Natural killer cell (primary cell): Measurements from ENCODE around the gene P2RX7. TPM values are rescaled to one million over a fixed set of nuclear protein-coding genes. Genes with fewer than 3 reads are reported as not detected.

Experiments
- ATAC-seq, 3 donors: fragments of 150-1000 bp in 2 of 3; fragments of 200-7000 bp in 1 of 3; cut with Tn5 transposase; 1 replicate in 1 of 3; 2 replicates in 2 of 3; pipeline ENCODE4 v1.10.0; 2021; ENCODE audit warnings: mild to moderate bottlenecking in 2 of 3, moderate library complexity in 2 of 3
- DNase-seq, 2 donors: peaks; one replicate each; pipeline versions ENCODE4 v3.0.0 to v3.0.0-alpha.2; 2013 to 2021; ENCODE audit warnings: mixed read lengths in 1 of 2
- H3K27ac ChIP-seq: one replicate; pipeline ENCODE4 v1.5.1; 2013; ENCODE audit warnings: mild to moderate bottlenecking, low read length
- H3K27me3 ChIP-seq: one replicate; pipeline ENCODE4 v1.6.1; 2013; ENCODE audit warnings: low read length; ENCODE audit not compliant: control insufficient read depth, insufficient read depth
- H3K36me3 ChIP-seq: one replicate; pipeline ENCODE4 v1.6.1; 2013; ENCODE audit warnings: low read length; ENCODE audit not compliant: control insufficient read depth, insufficient read depth
- H3K4me1 ChIP-seq: one replicate; pipeline ENCODE4 v1.6.1; 2013; ENCODE audit warnings: low read length; ENCODE audit not compliant: control insufficient read depth, insufficient read depth
- H3K4me3 ChIP-seq: one replicate; pipeline ENCODE4 v1.5.1; 2013; ENCODE audit warnings: low read length
- H3K9me3 ChIP-seq: one replicate; pipeline ENCODE4 v1.6.1; 2013; ENCODE audit warnings: low read length; ENCODE audit not compliant: control insufficient read depth, insufficient read depth
- H3K27ac Mint-ChIP-seq, 2 donors: one replicate each; pipeline ENCODE4 v1.8.0; 2022; ENCODE audit warnings: mild to moderate bottlenecking in 2 of 2, mixed read lengths in 2 of 2, moderate library complexity in 1 of 2
- H3K27me3 Mint-ChIP-seq, 2 donors: one replicate each; pipeline ENCODE4 v1.8.0; 2022; ENCODE audit warnings: low read depth in 2 of 2, mixed read lengths in 2 of 2
- H3K36me3 Mint-ChIP-seq: one replicate; pipeline ENCODE4 v1.8.0; 2022; ENCODE audit warnings: mixed read lengths
- H3K4me1 Mint-ChIP-seq, 2 donors: one replicate each; pipeline ENCODE4 v1.8.0; 2022; ENCODE audit warnings: mixed read lengths in 2 of 2
- H3K4me3 Mint-ChIP-seq: one replicate; pipeline ENCODE4 v1.8.0; 2022; ENCODE audit warnings: mild to moderate bottlenecking, moderate library complexity, mixed read lengths
- H3K9me3 Mint-ChIP-seq, 2 donors: one replicate each; pipeline ENCODE4 v1.8.0; 2022; ENCODE audit warnings: mixed read lengths in 2 of 2
- WGBS: methylation state at CpG from one replicate; pipeline ENCODE4 v1.1.7; 2013; ENCODE audit warnings: missing lambda C conversion rate; ENCODE audit not compliant: insufficient coverage; 5-methylcytosine and 5-hydroxymethylcytosine counted together
- intact Hi-C: fragments of 100-400 bp; cut with micrococcal nuclease; formaldehyde crosslinking; loops from one replicate; pipeline ENCODE4 v1.14.2; 2022
- total RNA-seq, 4 donors: library from RNA; stranded (reverse); fragments of 120-200 nt in 1 of 4; gene quantifications; one replicate each; pipeline versions ENCODE4 v1.2.3 to v1.2.4, GENCODE V29; 2013 to 2022
- TF ChIP-seq, protein P1 (sequence below): fragments of 200-600 bp; IDR thresholded peaks from one replicate; pipeline ENCODE4 v1.8.0; 2022; ENCODE audit warnings: antibody characterized with exemption

Gene P2RX7
- total RNA-seq, 3 donors from 2014 or later (not counting 1 experiment from before 2014, with no cell fraction given) = 14.1 to 22.9 (median 16.7) TPM

DNA sequence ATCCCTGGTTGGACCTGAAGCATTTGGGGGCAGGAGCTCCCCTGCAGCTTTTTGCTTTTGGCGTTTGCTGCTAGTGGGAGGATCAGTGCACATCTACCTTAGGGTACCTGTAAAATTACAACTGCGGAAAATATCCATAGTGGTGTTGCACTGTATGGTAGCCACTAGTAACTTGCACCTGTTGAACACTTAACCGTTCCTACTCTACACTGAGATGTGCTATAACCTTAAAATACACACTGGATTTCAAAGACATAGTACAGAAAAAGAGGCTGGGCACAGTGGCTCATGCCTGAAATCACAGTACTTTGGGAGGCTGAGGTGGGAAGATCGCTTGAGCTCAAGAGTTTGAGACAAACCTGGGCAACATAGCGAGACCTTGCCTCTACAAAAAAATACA, 80.2 kb downstream of the P2RX7 start:
- no peak for DNase-seq
- Mint-ChIP-seq H3K9me3 (no peaks in the 10 kb centered on the region), H3K36me3 (no peaks in the 10 kb centered on the region), H3K4me1 (peaks cover 20% of the 10 kb centered on the region in 2 donors), H3K27ac (no peak overlapping the region), H3K4me3 (no peak overlapping the region), H3K27me3 (no peaks in the 10 kb centered on the region)
- no peak for ATAC-seq
- peaks cover 27% of the 10 kb centered on the region for H3K4me1 ChIP-seq
- TF ChIP-seq, protein P1, sequence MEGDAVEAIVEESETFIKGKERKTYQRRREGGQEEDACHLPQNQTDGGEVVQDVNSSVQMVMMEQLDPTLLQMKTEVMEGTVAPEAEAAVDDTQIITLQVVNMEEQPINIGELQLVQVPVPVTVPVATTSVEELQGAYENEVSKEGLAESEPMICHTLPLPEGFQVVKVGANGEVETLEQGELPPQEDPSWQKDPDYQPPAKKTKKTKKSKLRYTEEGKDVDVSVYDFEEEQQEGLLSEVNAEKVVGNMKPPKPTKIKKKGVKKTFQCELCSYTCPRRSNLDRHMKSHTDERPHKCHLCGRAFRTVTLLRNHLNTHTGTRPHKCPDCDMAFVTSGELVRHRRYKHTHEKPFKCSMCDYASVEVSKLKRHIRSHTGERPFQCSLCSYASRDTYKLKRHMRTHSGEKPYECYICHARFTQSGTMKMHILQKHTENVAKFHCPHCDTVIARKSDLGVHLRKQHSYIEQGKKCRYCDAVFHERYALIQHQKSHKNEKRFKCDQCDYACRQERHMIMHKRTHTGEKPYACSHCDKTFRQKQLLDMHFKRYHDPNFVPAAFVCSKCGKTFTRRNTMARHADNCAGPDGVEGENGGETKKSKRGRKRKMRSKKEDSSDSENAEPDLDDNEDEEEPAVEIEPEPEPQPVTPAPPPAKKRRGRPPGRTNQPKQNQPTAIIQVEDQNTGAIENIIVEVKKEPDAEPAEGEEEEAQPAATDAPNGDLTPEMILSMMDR = no peak
- no peaks in the 10 kb centered on the region for H3K9me3 ChIP-seq
- no peak overlapping the region for H3K4me3 ChIP-seq
- intact Hi-C loops = loop anchor here (5.0 kb wide), 1 partner anchor 84 kb away; the partner anchor contains the start of gene CAMKK2
- H3K27ac ChIP-seq = no peak overlapping the region
- H3K27me3 ChIP-seq = no peaks in the 10 kb centered on the region
- peaks cover 9% of the 10 kb centered on the region for H3K36me3 ChIP-seq
- WGBS = 98% methylated on average over 4 of the region's 5 CpGs

DNA sequence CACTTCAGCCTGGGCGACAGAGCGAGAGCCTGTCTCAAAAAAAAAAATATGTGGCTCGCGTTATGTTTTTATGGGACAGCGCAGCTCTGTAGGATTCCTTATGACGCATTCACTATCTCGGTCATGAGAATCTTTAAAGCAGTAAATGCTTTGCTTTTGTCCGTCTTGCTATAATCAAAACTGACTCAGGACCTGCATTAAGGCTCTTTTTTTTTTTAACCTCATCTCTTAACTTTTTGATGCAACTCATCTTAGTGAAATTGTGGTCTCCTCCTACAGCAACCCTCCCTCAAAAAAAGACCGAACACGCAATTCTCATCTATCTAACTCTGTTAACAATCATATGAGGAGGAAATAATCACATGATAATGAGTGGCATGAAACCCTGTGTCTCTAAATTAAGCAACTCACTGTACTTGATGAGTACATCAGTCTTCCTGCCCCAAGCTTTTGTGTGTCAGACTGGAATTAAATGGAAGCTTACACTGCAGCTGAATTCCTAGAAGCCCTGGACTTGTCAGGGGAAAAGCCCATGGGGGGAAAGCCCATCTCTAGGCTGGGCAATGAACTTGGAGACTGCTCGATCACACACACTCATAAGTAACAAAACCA, 81.6 kb downstream of the P2RX7 start:
- H3K4me1 Mint-ChIP-seq = peaks cover 19 to 20% of the 10 kb centered on the region in 2 donors
- peaks cover 9% of the 10 kb centered on the region for H3K36me3 ChIP-seq
- H3K27me3 Mint-ChIP-seq = no peaks in the 10 kb centered on the region
- H3K4me1 ChIP-seq = peaks cover 25% of the 10 kb centered on the region
- peak overlapping the region; percentile 46 for H3K27ac ChIP-seq
- no peak overlapping the region for H3K4me3 Mint-ChIP-seq
- TF ChIP-seq, protein P1 = no peak
- DNase-seq (peak in 1 of 2 donors; percentile 42), ATAC-seq (peak in 1 of 3 donors; percentile 19)
- 96% methylated on average over 8 of the region's 11 CpGs for WGBS
- H3K27me3 ChIP-seq = no peaks in the 10 kb centered on the region
- no peaks in the 10 kb centered on the region for H3K9me3 Mint-ChIP-seq
- peak overlapping the region; percentile 28 to 77 for H3K27ac Mint-ChIP-seq
- H3K36me3 Mint-ChIP-seq = no peaks in the 10 kb centered on the region
- H3K9me3 ChIP-seq = no peaks in the 10 kb centered on the region
- H3K4me3 ChIP-seq = no peak overlapping the region
- intact Hi-C loops = loop anchor here (5.0 kb wide), 1 partner anchor 83 kb away; the partner anchor contains the start of gene CAMKK2

DNA sequence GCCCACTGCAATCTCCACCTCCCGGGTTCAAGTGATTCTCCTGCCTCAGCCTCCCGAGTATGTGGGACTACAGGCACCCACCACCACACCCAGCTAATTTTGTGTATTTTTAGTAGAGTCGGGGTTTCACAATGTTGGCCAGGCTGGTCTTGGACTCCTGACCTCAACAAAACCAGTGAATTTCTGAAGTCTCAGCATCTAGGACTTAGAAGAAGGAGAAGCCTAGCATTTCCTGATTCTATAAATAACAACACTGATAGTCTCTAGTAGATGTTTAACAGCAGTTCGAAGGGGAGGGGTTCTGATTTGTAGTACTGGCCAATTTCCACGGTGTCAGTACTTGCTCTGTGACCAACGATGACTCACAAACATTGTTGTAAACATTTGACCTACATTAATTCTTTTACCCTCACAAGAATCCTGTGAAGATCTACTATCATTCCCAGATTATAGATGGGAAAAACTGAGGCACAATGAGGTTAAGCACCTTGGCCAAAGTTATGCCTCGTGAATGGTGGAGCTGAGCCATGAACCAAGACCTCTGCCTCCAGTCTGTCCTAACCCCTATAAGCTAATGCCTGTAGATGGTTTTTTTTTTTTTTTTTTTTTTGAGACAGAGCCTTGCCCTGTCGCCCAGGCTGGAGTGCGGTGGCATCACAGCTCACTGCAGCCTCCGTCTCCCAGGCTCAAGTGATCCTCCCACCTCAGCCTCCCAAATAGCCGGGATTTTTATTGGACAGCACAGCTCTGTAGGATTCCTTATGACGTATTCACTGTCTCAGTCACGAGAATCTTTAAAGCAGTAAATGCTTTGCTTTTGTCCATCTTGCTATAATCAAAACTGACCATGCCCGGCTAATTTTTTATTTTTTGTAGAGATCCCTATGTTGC, 82.4 kb downstream of the P2RX7 start:
- Histone ChIP-seq H3K27ac (peak overlapping the region; percentile 46), H3K4me3 (no peak overlapping the region), H3K36me3 (peaks cover 9% of the 10 kb centered on the region), H3K4me1 (peaks cover 20% of the 10 kb centered on the region), H3K27me3 (no peaks in the 10 kb centered on the region), H3K9me3 (no peaks in the 10 kb centered on the region)
- Mint-ChIP-seq H3K36me3 (no peaks in the 10 kb centered on the region), H3K4me3 (no peak overlapping the region), H3K9me3 (no peaks in the 10 kb centered on the region), H3K27me3 (no peaks in the 10 kb centered on the region), H3K27ac (peak overlapping the region; percentile 28 to 77), H3K4me1 (peaks cover 16 to 20% of the 10 kb centered on the region in 2 donors)
- WGBS = 75% methylated on average over 14 of the region's 14 CpGs
- ATAC-seq = peak in 2 of 3 donors; percentile 27 to 52
- peak in 1 of 2 donors; percentile 33 for DNase-seq
- intact Hi-C loops = loop anchor here (5.0 kb wide), 1 partner anchor 82 kb away; the partner anchor contains the start of gene CAMKK2
- TF ChIP-seq, protein P1 = no peak
